HG02763 (cell line): Measurements from ENCODE around the gene STMP1.
A peak's percentile ranks its signal among the peaks of the same experiment; 100 is the strongest.
"Not testable (repeated sequence)": the region's sequence is repeated elsewhere in the genome, so short reads cannot be mapped to it uniquely, and the experiment has no call there.

Experiments used
- ATAC-seq: cut with Tn5 transposase; IDR thresholded peaks from one replicate; pipeline ENCODE4 v1.9.1; 2021; ENCODE audit warnings: mild to moderate bottlenecking, moderate library complexity; ENCODE audit not compliant: unreplicated experiment

STMP1 gene

GRCh38 chr7:135662373-135663114, at the start of gene STMP1:
STMP1 (plus strand) TSS chr7:135662514.
- peak; percentile 95 for ATAC-seq

- no peak for ATAC-seq
Observed at GRCh38 chr7:135616136-135616535, 46.2 kb upstream of the STMP1 start.

- ATAC-seq: no peak
Observed at GRCh38 chr7:135617781-135618180, 44.5 kb upstream of the STMP1 start.

GRCh38 chr7:135618510-135618909, 43.8 kb upstream of the STMP1 start:
- ATAC-seq: no peak

- no peak for ATAC-seq
Observed at GRCh38 chr7:135620447-135620846, 41.9 kb upstream of the STMP1 start.

GRCh38 chr7:135620980-135621850, 41.1 kb upstream of the STMP1 start:
- no peak for ATAC-seq

- no peak for ATAC-seq
Observed at GRCh38 chr7:135634191-135634878, 28.0 kb upstream of the STMP1 start.

- not testable (repeated sequence) for ATAC-seq
Observed at GRCh38 chr7:135639690-135640089, 22.6 kb upstream of the STMP1 start.

GRCh38 chr7:135644154-135644553, 18.2 kb upstream of the STMP1 start:
- no peak for ATAC-seq

GRCh38 chr7:135644729-135645128, 17.6 kb upstream of the STMP1 start:
- no peak for ATAC-seq

- no peak for ATAC-seq
Observed at GRCh38 chr7:135645296-135645904, 16.9 kb upstream of the STMP1 start.

- ATAC-seq: no peak
Observed at GRCh38 chr7:135647755-135648154, 14.6 kb upstream of the STMP1 start.

- ATAC-seq: no peak
Observed at GRCh38 chr7:135648235-135648634, 14.1 kb upstream of the STMP1 start.

GRCh38 chr7:135650831-135651573, 11.3 kb upstream of the STMP1 start:
- no peak for ATAC-seq

GRCh38 chr7:135653340-135654080, 8.8 kb upstream of the STMP1 start:
- no peak for ATAC-seq

GRCh38 chr7:135658564-135658963, 3.8 kb upstream of the STMP1 start:
- ATAC-seq: no peak

GRCh38 chr7:135659159-135659846, 3.0 kb upstream of the STMP1 start:
- ATAC-seq: no peak

GRCh38 chr7:135661311-135662122, 797 bp upstream of the STMP1 start:
- ATAC-seq: no peak

- ATAC-seq: no peak
Observed at GRCh38 chr7:135662123-135662372, 266 bp upstream of the STMP1 start.
